ENCODE results near the gene S100Z.

DNA sequence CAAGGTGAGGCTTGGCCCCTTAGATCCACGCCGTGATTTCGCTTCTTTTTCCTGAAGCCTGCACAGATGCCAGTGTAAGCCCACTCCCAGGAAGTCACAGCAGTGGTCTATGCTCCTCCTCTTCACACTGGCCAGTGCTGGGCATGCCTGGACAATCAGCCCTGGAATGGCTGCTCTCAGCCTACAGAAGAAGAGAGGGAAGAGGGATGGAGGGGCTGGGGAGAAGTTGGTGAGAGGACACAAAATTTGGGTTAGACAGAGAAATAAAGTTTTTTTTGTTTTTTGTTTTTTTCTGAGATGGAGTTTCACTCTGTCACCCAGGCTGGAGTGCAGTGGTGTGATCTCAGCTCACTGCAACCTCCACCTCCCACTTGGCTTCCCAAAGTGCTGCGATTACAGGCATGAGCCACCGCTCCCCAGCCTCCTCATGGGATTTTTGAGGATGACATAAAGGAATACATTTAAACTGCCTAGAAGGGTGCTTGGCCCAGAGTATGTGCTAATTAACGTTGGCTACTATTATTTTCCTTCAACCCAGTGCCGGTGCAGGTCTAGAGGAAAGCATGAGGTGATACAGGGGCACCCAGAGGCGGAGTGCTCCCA lies 830 bp downstream of the S100Z start:
- TF ChIP-seq, protein P1, sequence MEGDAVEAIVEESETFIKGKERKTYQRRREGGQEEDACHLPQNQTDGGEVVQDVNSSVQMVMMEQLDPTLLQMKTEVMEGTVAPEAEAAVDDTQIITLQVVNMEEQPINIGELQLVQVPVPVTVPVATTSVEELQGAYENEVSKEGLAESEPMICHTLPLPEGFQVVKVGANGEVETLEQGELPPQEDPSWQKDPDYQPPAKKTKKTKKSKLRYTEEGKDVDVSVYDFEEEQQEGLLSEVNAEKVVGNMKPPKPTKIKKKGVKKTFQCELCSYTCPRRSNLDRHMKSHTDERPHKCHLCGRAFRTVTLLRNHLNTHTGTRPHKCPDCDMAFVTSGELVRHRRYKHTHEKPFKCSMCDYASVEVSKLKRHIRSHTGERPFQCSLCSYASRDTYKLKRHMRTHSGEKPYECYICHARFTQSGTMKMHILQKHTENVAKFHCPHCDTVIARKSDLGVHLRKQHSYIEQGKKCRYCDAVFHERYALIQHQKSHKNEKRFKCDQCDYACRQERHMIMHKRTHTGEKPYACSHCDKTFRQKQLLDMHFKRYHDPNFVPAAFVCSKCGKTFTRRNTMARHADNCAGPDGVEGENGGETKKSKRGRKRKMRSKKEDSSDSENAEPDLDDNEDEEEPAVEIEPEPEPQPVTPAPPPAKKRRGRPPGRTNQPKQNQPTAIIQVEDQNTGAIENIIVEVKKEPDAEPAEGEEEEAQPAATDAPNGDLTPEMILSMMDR (IDR thresholded peaks at IDR 0.05), result no peak
- no peak for TF ChIP-seq POLR2A (IDR thresholded peaks at IDR 0.05)
- TF ChIP-seq EP300 (IDR thresholded peaks at IDR 0.05), result no peak
